NCI-H748 treated with DMSO at 0.1 percent for 48 hours (cell line): ENCODE data around the gene PLCB2.

Experiments used
- DNase-seq: peaks from one replicate; lab custom pipeline; 2025; lab: John Stamatoyannopoulos, UW

Gene PLCB2

GRCh38 chr15:40271685-40272484 lies 35.9 kb downstream of the PLCB2 start:
- DNase-seq = no peak

GRCh38 chr15:40270246-40270995 lies 37.3 kb downstream of the PLCB2 start:
- no peak for DNase-seq

- DNase-seq = no peak
These were observed 38.1 kb downstream of the PLCB2 start for GRCh38 chr15:40269604-40270003.

GRCh38 chr15:40267670-40268069 lies 40.1 kb downstream of the PLCB2 start:
- DNase-seq = no peak

- no peak for DNase-seq
These were observed 40.9 kb downstream of the PLCB2 start for GRCh38 chr15:40266828-40267304.

- DNase-seq = no peak
These were observed 41.9 kb downstream of the PLCB2 start for GRCh38 chr15:40265875-40266274.

- DNase-seq = no peak
These were observed 42.4 kb downstream of the PLCB2 start for GRCh38 chr15:40265355-40265754.

- no peak for DNase-seq
These were observed 43.2 kb downstream of the PLCB2 start for GRCh38 chr15:40264321-40265153.

GRCh38 chr15:40263024-40263754 lies 44.5 kb downstream of the PLCB2 start:
- DNase-seq = no peak

GRCh38 chr15:40259021-40259420 lies 48.7 kb downstream of the PLCB2 start:
- DNase-seq = no peak

- no peak for DNase-seq
These were observed 49.2 kb downstream of the PLCB2 start for GRCh38 chr15:40258544-40258943.

GRCh38 chr15:40257656-40258450 lies 49.9 kb downstream of the PLCB2 start:
- DNase-seq = no peak

- DNase-seq = no peak
These were observed 51.0 kb downstream of the PLCB2 start for GRCh38 chr15:40256638-40257235.

- no peak for DNase-seq
These were observed 52.7 kb downstream of the PLCB2 start for GRCh38 chr15:40255033-40255432.

- no peak for DNase-seq
These were observed 53.3 kb downstream of the PLCB2 start for GRCh38 chr15:40254452-40254851.

- DNase-seq = no peak
These were observed 54.5 kb downstream of the PLCB2 start for GRCh38 chr15:40253167-40253790.

- peak; percentile 13 for DNase-seq
These were observed 55.1 kb downstream of the PLCB2 start for GRCh38 chr15:40252438-40253166.

- DNase-seq = no peak
These were observed 55.6 kb downstream of the PLCB2 start for GRCh38 chr15:40252141-40252437.

GRCh38 chr15:40251486-40252140 lies 56.1 kb downstream of the PLCB2 start:
- DNase-seq = no peak
